ENCODE data around the gene GALNT10. TPM values are rescaled to one million over a fixed set of nuclear protein-coding genes. Genes with fewer than 3 reads are reported as not detected.

Gene GALNT10
- polyA plus RNA-seq, 2 of the 4 experiments (the other 2 are of a cell fraction), result 110 to 156 TPM

DNA sequence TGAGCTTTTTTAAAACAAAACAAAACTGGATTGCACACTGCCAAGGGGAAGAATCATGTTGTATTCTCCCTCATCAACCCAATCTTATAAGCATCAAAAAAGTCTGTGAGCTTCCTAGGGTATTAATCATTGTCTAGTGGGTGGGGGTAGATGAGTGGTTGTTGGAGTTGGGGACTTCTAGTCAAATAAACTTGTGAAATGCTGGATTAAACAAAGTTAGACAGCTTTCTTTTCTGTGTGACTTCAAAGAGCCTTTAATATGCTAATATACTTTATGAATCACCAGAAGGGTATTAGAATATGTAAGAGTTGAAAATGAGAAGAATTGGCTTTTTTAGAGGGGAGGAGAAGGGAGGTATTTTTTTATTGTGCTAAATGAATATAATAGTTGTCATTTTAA, 87.7 kb downstream of the GALNT10 start:
- POLR2A ChIA-PET, result no interaction called here
- Histone ChIP-seq H3K9me3 (no peaks in the 10 kb centered on the region), H3K4me3 (no peak overlapping the region), H3K4me2 (peak overlapping the region; percentile 46), H3K27ac (peak overlapping the region; percentile 66 to 81; a peak in 5 of 6 replicates), H3K4me1 (peaks cover 56% of the 10 kb centered on the region)
- TF ChIP-seq ESRRA (IDR thresholded peaks at IDR 0.05; ENCODE audit: borderline replicate concordance, low read length), result no peak
- TF ChIP-seq RARB (CRISPR knock-in tag; IDR thresholded peaks at IDR 0.05), result no peak
- no peak for TF ChIP-seq RCOR1 (IDR thresholded peaks at IDR 0.05; ENCODE audit: low read depth, low read length)
- no peak for TF ChIP-seq CHD2 (IDR thresholded peaks at IDR 0.05; ENCODE audit: low read length, partially characterized antibody)
- no peak for TF ChIP-seq JUN (IDR thresholded peaks at IDR 0.05)
- no peak for TF ChIP-seq SMC3 (IDR thresholded peaks at IDR 0.05)
- no peak for TF ChIP-seq RNF2 (IDR thresholded peaks at IDR 0.05; ENCODE audit: borderline replicate concordance, low read depth)
- TF ChIP-seq HDAC2 (IDR thresholded peaks at IDR 0.05), result no peak
- TF ChIP-seq ZFP36 (IDR thresholded peaks at IDR 0.05; ENCODE audit: borderline replicate concordance, partially characterized antibody), result no peak
- ATAC-seq (no peak), FAIRE-seq (no peak), DNase-seq (ENCODE audit: low read depth in 1 of 2, low spot score in 1 of 2) (no peak)
- CTCF ChIA-PET, result no interaction called here

DNA sequence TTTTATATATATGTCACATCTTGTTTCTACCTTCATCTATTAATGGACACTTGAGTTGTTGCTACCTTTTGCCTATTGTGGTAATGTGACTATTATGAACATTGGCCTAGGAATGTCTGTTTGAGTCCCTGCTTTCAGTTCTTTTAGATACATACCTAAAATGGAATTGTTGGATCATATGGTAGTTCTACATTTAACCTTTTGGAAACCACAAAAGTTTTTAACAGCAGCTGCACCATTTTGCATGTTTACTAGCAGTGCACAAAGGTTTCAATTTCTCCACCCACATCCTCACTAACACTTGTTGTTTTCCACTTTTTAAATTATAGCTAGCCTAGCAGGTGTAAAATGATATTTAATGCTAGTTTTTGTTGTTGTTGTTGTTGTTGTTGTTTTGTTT, 88.4 kb downstream of the GALNT10 start:
- CTCF ChIA-PET, result no interaction called here
- no peaks in the 10 kb centered on the region for H3K9me3 ChIP-seq
- H3K4me3 ChIP-seq, result no peak overlapping the region
- no peak overlapping the region for H3K4me2 ChIP-seq
- POLR2A ChIA-PET, result no interaction called here
- DNase-seq (ENCODE audit: low read depth in 1 of 2, low spot score in 1 of 2) (no peak), FAIRE-seq (no peak), ATAC-seq (no peak)
- H3K4me1 ChIP-seq, result peaks cover 56% of the 10 kb centered on the region
- TF ChIP-seq FOSL2 (IDR thresholded peaks at IDR 0.05), result no peak
- TF ChIP-seq FOSL2 (CRISPR knock-in tag; IDR thresholded peaks at IDR 0.05), result no peak
- no peak for TF ChIP-seq CHD4 (IDR thresholded peaks at IDR 0.05; ENCODE audit: borderline replicate concordance)
- no peak for TF ChIP-seq EP300 (IDR thresholded peaks at IDR 0.05)
- no peak for TF ChIP-seq SREBF2 (IDR thresholded peaks at IDR 0.05)
- no peak for TF ChIP-seq JUNB (IDR thresholded peaks at IDR 0.05)
- TF ChIP-seq HES2 (IDR thresholded peaks at IDR 0.05), result no peak
- no peak for TF ChIP-seq HMGXB4 (CRISPR knock-in tag; IDR thresholded peaks at IDR 0.05; ENCODE audit: borderline replicate concordance)
- no peak for TF ChIP-seq HEYL (CRISPR knock-in tag; IDR thresholded peaks at IDR 0.05)
- no peak for TF ChIP-seq HDAC2 (IDR thresholded peaks at IDR 0.05)
- TF ChIP-seq TFCP2L1 (CRISPR knock-in tag; IDR thresholded peaks at IDR 0.05), result no peak
- TF ChIP-seq ZFP36 (IDR thresholded peaks at IDR 0.05; ENCODE audit: borderline replicate concordance, partially characterized antibody), result no peak
- TF ChIP-seq NFE2L2 (conservative IDR thresholded peaks at IDR 0.05; ENCODE audit: low read length), result no peak
- TF ChIP-seq NPAS2 (CRISPR knock-in tag; IDR thresholded peaks at IDR 0.05; ENCODE audit: borderline replicate concordance), result no peak
- TF ChIP-seq CTCF (IDR thresholded peaks at IDR 0.05), result no peak
- no peak for TF ChIP-seq HOXB13 (CRISPR knock-in tag; IDR thresholded peaks at IDR 0.05; ENCODE audit: low read depth)
- no peak for TF ChIP-seq FOXS1 (CRISPR knock-in tag; IDR thresholded peaks at IDR 0.05)
- no peak for TF ChIP-seq REST (IDR thresholded peaks at IDR 0.05)
- TF ChIP-seq CEBPB (IDR thresholded peaks at IDR 0.05), result no peak
- TF ChIP-seq KDM1A (IDR thresholded peaks at IDR 0.05; ENCODE audit: low read depth), result no peak
- no peak for TF ChIP-seq MAX (IDR thresholded peaks at IDR 0.05)
- H3K27ac ChIP-seq, result no peak overlapping the region
